ENCODE data around the gene SEPTIN8.

GRCh38 chr5:132771503-132771998, 5.5 kb downstream of the SEPTIN8 start:
- TF ChIP-seq CTCF (IDR thresholded peaks at IDR 0.05) (no peak), POLR2A (IDR thresholded peaks at IDR 0.05) (no peak), EP300 (IDR thresholded peaks at IDR 0.05) (no peak)

All from ovary (tissue), 3 donors.